A549 (cell line): ENCODE results near the gene OR1J1.

Source experiments
- EHMT2 ChIP-seq: fragments of 200-600 bp; sonication (generic); IDR thresholded peaks from 2 replicates; pipeline ENCODE4 v1.6.1; 2016; ENCODE audit warnings: antibody characterized with exemption, low read depth, mild to moderate bottlenecking, moderate library complexity
- EP300 ChIP-seq, 2 experiments: fragments of >200 bp; sonication (Bioruptor Twin); formaldehyde crosslinking; IDR thresholded peaks; 2 replicates in 1 of 2; 3 replicates in 1 of 2; pipeline ENCODE4 v1.6.1; 2016 to 2017
- KDM1A ChIP-seq: fragments of 200-600 bp; sonication (generic); IDR thresholded peaks from 2 replicates; pipeline ENCODE4 v1.6.1; 2016; ENCODE audit warnings: low read depth, mild to moderate bottlenecking
- REST ChIP-seq: fragments of 200-600 bp; sonication (generic); IDR thresholded peaks from 2 replicates; pipeline ENCODE4 v1.6.1; 2016; ENCODE audit warnings: antibody characterized with exemption, mild to moderate bottlenecking, moderate library complexity
- RNF2 ChIP-seq: fragments of 200-600 bp; sonication (generic); IDR thresholded peaks from 2 replicates; pipeline ENCODE4 v1.6.1; 2016; ENCODE audit warnings: low read depth, mild to moderate bottlenecking, antibody characterized with exemption, moderate library complexity, borderline replicate concordance
- TF ChIP-seq, protein P1 (sequence below): fragments of >200 bp; sonication (Bioruptor Twin); formaldehyde crosslinking; IDR thresholded peaks from 3 replicates; pipeline ENCODE4 v1.5.1; 2016
- TF ChIP-seq, protein P2 (sequence below): IDR thresholded peaks from 2 replicates; pipeline ENCODE4 v1.6.1; 2012
- TF ChIP-seq, protein P3 (sequence below): fragments of >200 bp; sonication (Bioruptor Twin); formaldehyde crosslinking; IDR thresholded peaks from 3 replicates; pipeline ENCODE4 v1.6.1; 2016

GRCh38 chr9:122457787-122458186 lies 19.9 kb downstream of the OR1J1 start:
- TF ChIP-seq REST (no peak), KDM1A (no peak), EHMT2 (no peak), RNF2 (no peak), EP300 (IDR thresholded peaks at IDR 0.05) (no peak)
- TF ChIP-seq, protein P1, sequence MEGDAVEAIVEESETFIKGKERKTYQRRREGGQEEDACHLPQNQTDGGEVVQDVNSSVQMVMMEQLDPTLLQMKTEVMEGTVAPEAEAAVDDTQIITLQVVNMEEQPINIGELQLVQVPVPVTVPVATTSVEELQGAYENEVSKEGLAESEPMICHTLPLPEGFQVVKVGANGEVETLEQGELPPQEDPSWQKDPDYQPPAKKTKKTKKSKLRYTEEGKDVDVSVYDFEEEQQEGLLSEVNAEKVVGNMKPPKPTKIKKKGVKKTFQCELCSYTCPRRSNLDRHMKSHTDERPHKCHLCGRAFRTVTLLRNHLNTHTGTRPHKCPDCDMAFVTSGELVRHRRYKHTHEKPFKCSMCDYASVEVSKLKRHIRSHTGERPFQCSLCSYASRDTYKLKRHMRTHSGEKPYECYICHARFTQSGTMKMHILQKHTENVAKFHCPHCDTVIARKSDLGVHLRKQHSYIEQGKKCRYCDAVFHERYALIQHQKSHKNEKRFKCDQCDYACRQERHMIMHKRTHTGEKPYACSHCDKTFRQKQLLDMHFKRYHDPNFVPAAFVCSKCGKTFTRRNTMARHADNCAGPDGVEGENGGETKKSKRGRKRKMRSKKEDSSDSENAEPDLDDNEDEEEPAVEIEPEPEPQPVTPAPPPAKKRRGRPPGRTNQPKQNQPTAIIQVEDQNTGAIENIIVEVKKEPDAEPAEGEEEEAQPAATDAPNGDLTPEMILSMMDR, result no peak
- TF ChIP-seq, protein P2, sequence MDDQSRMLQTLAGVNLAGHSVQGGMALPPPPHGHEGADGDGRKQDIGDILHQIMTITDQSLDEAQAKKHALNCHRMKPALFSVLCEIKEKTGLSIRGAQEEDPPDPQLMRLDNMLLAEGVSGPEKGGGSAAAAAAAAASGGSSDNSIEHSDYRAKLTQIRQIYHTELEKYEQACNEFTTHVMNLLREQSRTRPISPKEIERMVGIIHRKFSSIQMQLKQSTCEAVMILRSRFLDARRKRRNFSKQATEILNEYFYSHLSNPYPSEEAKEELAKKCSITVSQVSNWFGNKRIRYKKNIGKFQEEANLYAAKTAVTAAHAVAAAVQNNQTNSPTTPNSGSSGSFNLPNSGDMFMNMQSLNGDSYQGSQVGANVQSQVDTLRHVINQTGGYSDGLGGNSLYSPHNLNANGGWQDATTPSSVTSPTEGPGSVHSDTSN, result no peak
- TF ChIP-seq, protein P3, sequence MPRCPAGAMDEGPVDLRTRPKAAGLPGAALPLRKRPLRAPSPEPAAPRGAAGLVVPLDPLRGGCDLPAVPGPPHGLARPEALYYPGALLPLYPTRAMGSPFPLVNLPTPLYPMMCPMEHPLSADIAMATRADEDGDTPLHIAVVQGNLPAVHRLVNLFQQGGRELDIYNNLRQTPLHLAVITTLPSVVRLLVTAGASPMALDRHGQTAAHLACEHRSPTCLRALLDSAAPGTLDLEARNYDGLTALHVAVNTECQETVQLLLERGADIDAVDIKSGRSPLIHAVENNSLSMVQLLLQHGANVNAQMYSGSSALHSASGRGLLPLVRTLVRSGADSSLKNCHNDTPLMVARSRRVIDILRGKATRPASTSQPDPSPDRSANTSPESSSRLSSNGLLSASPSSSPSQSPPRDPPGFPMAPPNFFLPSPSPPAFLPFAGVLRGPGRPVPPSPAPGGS, result no peak
